GM18498 (cell line): ENCODE results near the gene CACNG4.
"Not testable (repeated sequence)": the region's sequence is repeated elsewhere in the genome, so short reads cannot be mapped to it uniquely, and the experiment has no call there.

ENCODE experiments used
- ATAC-seq: cut with Tn5 transposase; IDR thresholded peaks from one replicate; pipeline ENCODE4 v1.9.1; 2021; ENCODE audit warnings: mild to moderate bottlenecking, moderate library complexity; ENCODE audit not compliant: unreplicated experiment

The CACNG4 gene

DNA sequence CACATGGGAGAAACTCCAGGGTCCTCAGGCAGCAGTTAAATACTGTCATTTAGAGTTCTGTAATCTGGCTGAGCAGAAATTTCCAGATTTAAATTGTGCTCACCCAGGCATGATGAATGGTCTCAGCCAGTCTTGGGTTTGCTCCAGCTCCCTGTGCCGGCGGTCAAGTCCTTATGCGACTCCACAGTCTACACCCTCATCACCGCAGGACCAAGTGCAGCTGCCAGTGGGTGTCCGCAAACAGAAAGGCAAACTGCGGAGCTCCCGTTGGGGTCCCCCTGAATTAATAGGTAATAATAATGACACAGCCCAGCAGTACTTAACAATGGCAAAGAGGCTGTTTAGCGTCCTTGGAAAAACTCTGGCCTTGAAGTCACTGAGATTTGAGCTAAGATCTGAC is 3.9 kb upstream of the CACNG4 start:
- no peak for ATAC-seq

DNA sequence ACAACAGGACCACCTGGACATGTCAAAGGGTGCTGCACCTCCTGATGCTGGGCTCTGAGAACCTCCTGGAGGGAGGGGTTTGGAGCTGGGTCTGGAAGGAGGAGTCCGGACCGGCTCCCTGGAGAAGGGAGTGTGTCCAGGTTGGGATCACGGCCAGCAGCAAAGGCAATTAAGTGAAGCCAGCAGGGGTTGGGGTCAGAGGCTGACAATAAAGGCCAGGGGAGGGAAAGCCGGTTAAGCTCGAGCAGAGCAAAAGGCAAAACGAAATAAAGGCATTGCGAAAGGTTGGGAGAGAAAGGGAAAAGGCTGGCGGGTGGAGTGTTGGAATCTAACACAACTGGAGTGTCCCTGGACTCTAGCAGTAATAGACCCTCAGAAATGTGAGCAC is 992 bp upstream of the CACNG4 start:
- ATAC-seq: no peak

DNA sequence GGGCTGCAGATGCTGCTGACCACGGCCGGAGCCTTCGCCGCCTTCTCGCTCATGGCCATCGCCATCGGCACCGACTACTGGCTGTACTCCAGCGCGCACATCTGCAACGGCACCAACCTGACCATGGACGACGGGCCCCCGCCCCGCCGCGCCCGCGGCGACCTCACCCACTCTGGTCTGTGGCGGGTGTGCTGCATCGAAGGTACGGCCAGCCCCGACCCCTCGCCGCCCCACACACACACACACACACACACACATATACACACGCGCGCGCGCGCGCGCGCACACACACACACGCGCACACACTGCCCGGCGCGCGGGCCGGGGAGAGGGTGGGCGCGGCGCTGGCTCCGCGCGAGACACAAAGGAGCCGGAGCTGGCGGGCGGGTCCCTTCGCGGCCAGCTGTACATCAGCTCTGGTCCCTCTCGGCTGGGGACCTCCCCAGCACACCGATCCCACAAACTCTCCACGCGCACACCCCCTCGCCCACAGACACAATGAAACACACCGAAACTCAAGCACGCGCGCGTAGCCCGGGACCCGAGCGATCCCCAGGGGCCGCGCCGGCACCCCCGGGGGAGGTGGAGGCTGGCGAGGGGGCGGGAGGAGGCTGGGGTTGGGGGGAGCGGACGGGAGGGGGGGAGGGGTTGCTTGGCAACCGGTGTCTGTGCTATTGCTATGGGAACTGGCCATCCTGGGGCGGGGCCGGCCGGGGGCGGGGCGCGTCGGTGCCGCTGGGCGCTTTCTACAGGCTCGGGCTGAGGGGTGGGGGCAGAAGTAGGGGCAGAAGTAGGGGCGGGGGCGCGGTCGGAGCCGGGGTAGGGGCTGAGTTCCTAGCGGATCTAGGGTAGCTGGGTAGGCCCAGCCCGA is 658 bp downstream of the CACNG4 start:
- no peak for ATAC-seq

DNA sequence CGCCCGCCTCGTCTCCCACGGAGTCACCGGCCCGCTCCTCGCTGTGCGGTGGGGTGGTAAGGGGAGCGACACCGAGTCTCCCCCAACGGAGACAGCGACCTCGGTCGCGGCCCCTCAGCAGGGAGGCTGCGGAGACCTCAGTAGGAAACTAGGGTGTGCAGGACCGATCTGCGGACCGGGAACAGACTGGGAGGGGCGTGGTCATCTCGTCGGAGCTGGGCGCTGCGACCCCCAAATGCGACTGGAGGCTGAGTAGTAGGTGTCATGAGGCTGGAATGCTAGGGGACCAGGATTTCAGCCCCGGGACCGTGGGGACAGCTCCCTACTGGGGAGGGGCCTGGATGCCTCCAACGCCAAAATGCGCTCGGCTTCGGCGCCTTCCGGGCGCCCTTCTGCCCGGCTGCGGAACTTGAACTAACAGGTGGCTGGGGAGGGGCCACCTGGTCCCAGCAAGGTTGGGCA is 1.3 kb downstream of the CACNG4 start:
- no peak for ATAC-seq

DNA sequence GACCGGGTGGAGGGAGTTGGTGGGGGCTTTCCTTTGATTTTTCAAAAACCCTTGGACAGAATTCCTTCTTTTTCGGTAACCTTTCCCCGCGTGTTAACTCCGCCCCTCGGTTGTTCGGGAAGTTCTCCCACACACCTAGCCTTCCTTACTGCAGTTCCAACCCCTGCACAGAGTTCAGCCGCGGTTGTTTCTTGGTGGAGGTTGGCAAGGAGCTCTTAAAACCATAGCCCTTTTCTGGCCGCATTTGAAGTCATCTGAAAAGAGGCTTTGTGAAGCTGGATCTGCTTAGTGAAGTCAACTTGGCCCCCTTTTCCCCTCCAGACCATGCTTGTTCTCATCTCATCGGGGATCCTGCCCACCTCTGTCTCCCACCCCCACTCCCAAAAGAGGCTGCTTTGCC is 1.8 kb downstream of the CACNG4 start:
- ATAC-seq: no peak

DNA sequence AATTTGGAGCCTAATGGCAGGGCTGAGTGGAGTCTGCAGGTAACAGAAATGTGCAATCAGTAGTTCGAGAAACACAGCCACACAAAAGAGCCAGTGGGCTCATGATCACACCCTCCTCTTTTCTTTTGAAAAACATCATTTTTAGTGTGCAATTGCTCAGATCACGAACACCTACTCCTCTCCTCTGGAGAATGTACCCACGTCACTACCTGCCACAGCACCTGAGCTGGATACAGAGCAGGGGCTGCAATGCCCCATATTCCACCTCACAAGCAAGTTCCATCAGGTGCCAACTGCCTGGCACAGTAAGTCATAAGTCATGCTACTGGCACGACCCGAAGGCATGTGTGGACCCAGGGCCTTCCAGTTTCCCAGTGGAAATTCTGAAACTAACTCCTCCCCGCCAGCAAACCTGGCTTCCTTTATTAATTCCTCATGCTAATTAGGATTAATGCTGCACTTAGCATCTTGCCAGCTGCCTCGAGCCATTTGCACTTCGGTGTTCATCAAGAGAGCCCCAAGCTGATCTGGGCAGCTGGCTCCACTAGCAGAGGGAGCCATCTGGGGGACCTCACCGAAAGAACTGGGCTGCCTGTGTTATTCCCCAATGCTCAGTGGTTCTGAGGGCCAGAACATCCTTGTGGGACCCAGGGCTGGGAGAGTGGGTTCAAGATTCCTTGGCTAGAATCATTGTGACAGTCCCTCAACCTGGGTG is 2.4 kb downstream of the CACNG4 start:
- ATAC-seq: no peak

DNA sequence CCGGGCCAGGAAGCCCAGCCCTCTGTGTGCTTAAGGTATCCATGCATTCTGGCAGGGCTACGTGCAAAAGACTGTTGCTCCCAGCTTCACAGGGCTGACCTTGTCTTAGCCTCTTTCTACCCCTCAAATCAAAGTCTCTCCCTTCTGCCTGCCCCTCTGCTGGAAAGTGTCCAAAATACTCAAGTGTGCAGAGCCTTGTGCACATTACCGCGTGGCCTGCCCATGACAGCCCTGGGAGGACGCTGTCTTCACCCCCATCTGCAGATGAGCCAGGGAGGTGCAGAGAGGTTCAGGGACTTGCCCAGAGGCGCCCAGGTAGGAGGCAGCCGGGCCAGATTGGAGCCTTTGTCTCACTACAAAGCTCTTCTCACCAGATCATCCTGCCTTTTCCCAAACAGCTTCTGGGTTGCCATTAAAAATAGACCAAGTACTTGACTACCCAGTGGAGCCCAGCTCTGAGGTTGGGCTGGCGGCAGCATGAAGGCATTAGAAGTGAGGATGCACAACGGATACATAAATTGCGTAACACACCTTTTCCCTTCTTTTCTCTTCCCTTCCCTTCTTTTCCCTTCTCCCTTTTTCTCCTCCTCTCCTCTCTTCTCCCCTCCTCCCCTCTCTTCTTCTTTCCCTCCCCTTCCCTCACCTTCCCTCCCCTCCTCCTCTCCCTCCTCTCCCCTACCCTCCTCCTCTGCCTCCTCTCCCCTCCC is 3.5 kb downstream of the CACNG4 start:
- no peak for ATAC-seq

DNA sequence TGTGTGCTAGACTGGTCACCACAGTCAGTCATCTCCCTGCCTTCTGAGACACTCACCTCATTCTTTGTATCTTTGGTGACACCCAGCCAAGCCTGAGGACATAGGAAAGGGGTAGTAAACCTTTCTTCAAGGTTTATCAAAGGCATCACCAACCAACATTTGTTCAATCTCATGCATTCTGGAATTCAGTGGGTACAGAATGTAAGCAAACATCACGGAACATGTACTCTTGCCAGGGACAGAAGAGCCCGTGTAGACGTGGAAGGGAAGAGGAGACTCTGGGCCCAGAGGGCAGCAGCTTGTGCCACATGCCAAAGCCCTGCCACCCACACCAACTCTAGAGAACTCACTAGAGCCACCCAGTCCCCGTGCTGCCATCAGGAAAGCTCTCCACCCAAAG is 4.4 kb downstream of the CACNG4 start:
- no peak for ATAC-seq

DNA sequence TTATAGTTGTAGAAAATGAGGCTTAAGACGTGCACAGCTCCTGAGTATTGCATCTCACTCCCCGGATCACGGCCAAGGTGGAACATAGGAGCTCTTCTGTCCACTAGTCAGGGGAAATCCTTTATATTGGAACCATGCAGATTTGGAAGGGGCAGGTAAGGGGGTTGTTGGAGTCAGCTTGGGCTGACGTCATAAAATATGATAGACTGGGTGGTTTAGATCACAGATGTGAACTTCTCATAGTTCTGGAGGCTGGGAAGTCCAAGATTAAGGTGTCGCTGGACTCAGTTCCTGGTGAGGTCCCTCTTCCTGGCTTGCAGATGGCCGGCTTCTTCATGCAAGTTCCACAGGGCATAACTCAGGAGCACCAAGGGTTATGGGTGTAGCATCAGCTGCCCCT is 5.6 kb downstream of the CACNG4 start:
- ATAC-seq: no peak

DNA sequence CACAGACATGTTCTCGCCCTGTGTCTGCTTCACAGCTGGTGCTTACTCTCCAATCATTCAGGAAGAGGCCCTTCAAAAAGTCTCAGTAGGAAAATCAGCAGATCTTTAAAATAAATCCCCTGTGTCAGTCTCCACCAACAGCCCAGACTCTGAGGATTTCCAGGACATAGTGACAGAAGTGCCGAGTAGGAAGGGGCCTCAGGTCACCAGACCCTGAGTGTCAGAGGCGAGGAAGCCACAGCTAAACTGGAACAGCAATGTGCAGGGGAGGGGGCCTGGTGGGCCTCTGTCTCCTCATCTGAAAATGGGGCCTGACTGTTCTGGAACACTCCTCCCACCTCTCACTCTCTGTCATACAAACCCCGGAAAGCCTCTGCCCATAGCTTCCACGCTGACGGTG is 6.3 kb downstream of the CACNG4 start:
- ATAC-seq: no peak

DNA sequence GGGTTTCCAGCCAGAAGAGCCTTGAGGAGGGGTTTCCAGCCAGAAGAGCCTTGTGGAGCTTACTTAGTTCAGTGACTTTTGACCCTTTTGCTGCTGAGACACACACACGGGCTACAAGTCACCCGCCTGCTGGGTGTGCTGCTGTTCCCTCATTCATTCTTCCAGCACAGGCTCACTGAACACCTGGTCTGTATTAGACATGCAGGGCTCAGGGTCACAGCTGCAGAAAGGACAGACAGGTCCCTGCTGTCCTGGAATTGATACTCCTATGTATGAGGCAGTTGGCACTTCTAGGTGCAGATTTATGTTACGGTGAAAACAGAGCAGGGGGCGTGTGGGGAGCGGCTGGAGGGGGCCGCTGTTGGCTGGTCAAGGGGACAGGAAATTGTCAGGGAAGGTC is 6.8 kb downstream of the CACNG4 start:
- ATAC-seq: no peak

DNA sequence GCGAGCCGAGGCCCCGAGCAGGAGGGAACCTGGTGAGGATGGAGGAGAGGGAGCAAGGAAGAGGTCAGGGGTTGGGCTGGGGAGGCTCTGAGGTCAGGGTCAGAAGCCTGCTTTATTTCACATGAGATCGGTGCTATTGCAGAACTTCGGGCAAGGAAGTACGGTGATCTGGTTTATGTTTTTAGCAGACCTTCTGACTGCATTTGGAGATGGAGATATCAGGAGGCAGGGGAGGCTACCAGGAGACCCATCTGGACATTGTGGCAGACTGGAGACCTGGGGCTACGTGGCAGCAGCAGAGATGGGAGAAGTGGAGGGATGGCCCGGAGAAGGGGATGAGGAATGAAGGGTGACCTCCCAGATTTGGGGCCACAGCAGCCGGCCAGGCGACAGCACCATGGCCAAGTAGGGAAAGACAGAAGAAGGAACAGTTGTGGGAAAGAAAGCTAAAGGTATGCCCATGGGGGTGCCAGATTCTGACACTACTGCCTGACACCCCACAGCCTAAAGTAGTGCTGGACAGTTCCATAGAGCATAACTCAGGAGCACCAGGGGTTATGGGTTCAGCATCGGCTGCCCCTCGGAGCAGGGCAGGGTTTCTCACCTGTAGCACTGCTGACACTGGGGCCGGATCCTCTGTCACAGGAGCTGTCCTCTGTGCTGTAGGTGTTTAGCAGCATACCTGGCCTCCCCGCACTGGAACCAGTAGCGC is 7.4 kb downstream of the CACNG4 start:
- ATAC-seq: no peak

DNA sequence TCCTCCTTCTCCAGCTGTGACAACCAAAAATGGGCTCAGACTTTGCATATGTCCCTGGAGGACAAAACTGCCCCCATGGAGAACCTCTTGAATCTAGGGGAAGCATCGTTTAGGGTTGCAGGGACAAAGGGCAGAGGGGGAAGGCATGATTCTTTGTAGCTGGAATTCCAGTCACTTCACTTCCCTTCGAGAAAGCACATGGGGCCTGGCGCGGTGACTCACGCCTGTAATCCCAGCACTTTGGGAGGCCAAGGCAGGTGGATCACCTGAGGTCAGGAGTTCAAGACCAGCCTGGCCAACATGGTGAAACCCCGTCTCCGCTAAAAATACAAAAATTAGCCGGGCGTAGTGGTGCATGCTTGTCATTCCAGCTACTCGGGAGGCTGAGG is 7.9 kb downstream of the CACNG4 start:
- not testable (repeated sequence) for ATAC-seq

DNA sequence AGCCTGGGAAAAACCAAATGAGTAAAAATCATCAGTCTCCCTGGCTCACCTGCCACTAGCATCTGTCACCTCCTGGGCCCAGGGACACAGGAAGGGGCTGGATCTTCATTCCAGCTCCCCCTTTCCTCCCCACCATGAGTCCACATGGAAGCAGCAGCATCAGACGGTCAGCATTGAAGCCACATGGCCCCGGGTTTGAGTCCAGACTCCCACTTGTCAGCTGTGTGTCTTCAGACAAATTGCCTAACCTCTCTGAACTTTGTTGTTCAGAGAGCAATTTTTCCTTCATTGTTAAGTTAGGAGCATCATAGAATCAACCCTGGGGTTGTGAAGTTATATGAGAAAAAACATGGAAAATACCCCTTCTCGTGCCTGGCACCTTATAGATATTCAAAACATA is 10.7 kb downstream of the CACNG4 start:
- ATAC-seq: no peak

DNA sequence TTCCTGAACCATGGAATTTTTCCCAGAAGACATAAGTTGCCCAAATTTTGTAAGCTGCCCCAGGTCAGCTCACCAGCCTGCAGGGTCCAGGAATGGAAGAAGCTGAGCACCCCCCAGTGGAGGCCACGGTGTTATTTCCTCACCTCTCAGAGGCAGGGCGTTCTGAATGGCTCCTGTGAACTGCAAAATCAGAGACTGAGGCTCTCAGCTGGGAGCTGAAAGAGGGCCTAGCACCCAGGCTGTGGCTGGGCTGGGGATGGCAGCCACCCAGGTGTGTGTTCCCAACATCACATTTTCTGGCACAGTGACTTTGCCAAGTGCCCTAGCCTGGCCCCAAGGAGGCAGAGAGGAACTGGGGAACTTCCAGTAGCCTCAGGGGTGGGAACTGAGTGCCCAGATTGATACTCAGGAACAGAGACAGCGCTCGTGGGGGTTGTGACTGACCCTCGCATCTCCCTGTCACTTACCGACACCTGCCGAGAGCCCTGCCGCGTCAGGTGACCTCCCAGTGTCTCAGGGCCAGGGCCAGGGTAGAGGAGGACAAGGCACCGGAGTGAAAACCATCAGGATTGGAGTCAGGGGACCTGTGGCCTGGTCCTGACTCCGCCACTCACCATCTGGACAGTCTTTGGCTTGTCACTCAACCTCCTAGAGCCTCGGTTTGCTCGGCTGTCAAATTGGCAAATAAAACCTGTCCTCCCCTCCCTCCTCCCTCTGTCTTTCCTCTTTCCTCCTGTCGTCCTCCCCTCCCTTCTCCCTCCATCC is 11.3 kb downstream of the CACNG4 start:
- ATAC-seq: no peak

DNA sequence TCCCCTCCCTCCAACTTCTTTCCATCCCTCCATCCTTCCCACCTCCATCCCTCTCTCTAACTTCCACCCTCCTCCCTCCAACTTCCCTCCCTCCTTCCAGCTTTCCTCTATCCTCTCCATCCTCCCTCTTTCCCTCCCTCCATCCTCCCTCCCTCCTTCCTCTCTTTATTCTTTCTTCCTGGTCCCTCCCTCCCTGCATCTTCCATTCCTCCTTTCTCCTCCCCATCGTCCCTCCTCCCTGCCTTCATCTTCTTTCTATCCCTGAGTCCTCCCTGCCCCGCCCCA is 11.8 kb downstream of the CACNG4 start:
- no peak for ATAC-seq

DNA sequence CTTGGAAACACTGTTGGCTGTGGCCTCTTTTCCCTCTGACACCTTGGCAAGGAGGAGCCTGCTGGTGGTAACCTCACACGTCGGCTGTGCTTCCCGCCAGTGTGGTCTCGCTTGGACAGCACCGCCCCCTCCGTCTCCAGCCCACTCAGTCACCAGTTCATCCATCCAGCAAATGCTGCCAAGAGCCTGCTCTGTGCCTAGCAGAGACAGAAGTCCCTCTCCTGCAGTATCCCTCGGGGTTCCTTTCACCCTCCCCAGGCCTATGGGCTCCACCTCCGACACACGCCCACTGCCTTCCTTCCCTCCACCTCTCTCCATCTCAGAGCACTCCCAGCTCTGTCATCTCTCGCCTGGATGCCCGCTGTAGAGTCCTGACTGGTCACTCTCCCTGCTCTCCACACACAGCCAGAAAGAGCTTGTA is 12.3 kb downstream of the CACNG4 start:
- ATAC-seq: no peak

DNA sequence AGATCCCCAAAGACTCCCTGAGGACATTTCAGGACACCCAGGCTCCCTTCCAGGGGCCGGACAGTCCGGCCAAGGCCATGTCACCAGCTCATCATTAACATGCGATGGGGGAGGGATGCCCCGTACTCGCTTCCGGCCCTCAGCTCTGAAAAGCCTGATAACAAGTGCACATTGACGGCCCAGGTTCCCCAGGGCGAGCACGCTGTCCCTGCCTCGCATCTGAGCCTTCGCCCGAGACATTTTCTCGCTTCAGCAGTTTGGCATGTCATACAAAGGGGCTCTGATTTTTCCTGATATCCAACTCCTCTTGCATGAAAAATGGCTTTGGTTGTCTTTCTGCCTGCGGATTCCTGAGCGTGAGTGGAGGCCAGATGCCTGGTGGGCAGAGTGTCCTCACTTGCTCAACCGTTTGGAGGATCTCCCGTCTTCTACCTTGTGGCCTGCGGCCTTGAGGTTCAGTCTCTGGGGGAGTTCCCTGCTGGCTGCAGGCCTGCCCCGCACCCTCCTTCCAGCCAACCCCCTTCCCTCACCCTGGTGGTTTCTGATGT is 14.1 kb downstream of the CACNG4 start:
- ATAC-seq: no peak

DNA sequence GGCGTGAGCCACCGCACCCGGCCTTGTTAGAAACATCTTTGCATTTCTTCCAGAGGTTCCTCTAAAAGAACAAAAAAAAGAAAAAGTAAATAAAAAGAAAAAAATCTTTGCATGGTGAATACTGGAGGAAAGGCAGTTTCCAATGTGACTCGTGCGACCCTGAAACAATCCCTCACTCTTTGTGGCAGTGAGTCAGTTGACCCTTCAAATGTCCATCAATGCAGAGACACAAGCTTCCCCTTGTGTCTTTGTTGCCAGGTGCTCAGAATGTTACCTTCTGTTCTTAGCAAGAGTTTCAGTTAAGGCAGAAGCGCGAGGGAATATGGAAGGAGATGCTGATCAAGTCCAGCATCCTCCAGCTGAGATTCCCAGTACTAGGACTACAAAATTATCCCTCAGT is 16.4 kb downstream of the CACNG4 start:
- no peak for ATAC-seq

DNA sequence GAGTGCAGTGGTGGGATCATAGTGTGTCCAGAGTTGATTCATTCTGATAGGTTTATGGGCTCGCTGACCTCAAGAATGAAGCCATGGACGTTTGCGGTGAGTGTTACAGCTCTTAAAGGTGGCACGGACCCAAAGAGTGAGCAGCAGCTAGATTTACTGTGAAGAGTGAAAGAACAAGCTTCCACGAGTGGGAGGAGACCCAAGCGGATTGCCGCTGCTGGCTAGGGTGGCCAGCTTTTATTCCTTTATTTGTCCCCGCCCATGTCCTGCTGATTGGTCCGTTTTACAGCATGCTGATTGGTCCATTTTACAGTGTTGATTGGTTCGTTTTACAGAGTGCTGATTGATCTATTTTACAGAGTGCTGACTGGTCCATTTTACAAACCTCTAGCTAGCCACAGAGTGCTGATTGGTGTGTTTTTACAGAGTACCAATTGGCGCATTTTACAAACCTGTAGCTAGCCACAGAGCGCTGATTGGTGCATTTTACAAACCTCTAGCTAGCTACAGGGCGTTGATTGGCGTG is 17.5 kb downstream of the CACNG4 start:
- ATAC-seq: no peak
